Measurements from ENCODE around the gene COL18A1.
"Not testable (repeated sequence)": the region's sequence is repeated elsewhere in the genome, so short reads cannot be mapped to it uniquely, and the experiment has no call there.

COL18A1 gene

GRCh38 chr21:45558044-45558721, 153.2 kb downstream of the COL18A1 start:
- DNase-seq (ENCODE audit: low read depth, low spot score), result no peak
- ChIA-PET CTCF (interaction anchor here (0.7 to 6.7 kb wide), 8 partner anchors 12 to 365 kb away, joined by 3 to 164 read pairs (median 6); no protein-coding TSS in a partner anchor), POLR2A (no interaction called here)
- no peak for TF ChIP-seq CTCF (IDR thresholded peaks at IDR 0.05; ENCODE audit: insufficient read depth, low read length, missing control alignments)
- H3K4me3 ChIP-seq (ENCODE audit: low read depth, low read length), result no peak overlapping the region

- TF ChIP-seq CTCF (IDR thresholded peaks at IDR 0.05; ENCODE audit: insufficient read depth, low read length, missing control alignments), result no peak
- POLR2A ChIA-PET, result no interaction called here
- DNase-seq (ENCODE audit: low read depth, low spot score), result no peak
- H3K4me3 ChIP-seq (ENCODE audit: low read depth, low read length), result no peak overlapping the region
- CTCF ChIA-PET, result interaction anchor here (1.1 to 6.7 kb wide), 4 partner anchors 9 to 260 kb away, joined by 4 to 164 read pairs (median 54); no protein-coding TSS in a partner anchor
Observed at GRCh38 chr21:45559216-45560105, 154.5 kb downstream of the COL18A1 start.

- ChIA-PET CTCF (interaction anchor here (1.5 to 6.7 kb wide), 3 partner anchors 10 to 259 kb away, joined by 4 to 164 read pairs (median 102); no protein-coding TSS in a partner anchor), POLR2A (no interaction called here)
- H3K4me3 ChIP-seq (ENCODE audit: low read depth, low read length), result no peak overlapping the region
- no peak for DNase-seq (ENCODE audit: low read depth, low spot score)
- TF ChIP-seq CTCF (IDR thresholded peaks at IDR 0.05; ENCODE audit: insufficient read depth, low read length, missing control alignments), result no peak
Observed at GRCh38 chr21:45560106-45561021, 155.4 kb downstream of the COL18A1 start.

- CTCF ChIA-PET, result interaction anchor here (6.1 kb wide), 1 partner anchor 258 kb away, joined by 164 read pairs; no protein-coding TSS in a partner anchor
- H3K4me3 ChIP-seq (ENCODE audit: low read depth, low read length); DNase-seq (ENCODE audit: low read depth, low spot score); POLR2A ChIA-PET: not testable (repeated sequence)
Observed at GRCh38 chr21:45561241-45561640, 156.3 kb downstream of the COL18A1 start.

GRCh38 chr21:45562402-45562801, 157.4 kb downstream of the COL18A1 start:
- H3K4me3 ChIP-seq (ENCODE audit: low read depth, low read length), result no peak overlapping the region
- CTCF ChIA-PET, result interaction anchor here (1.8 kb wide), 1 partner anchor 34 kb away, joined by 7 read pairs; no protein-coding TSS in a partner anchor
- POLR2A ChIA-PET, result no interaction called here

More at GRCh38 chr21:45562402-45562801, 157.4 kb downstream of the COL18A1 start:
- DNase-seq (ENCODE audit: low read depth, low spot score), result no peak
- no peak for TF ChIP-seq CTCF (IDR thresholded peaks at IDR 0.05; ENCODE audit: insufficient read depth, low read length, missing control alignments)

All from AG04449 (cell line).